ENCODE results near the gene LRFN5.

DNA sequence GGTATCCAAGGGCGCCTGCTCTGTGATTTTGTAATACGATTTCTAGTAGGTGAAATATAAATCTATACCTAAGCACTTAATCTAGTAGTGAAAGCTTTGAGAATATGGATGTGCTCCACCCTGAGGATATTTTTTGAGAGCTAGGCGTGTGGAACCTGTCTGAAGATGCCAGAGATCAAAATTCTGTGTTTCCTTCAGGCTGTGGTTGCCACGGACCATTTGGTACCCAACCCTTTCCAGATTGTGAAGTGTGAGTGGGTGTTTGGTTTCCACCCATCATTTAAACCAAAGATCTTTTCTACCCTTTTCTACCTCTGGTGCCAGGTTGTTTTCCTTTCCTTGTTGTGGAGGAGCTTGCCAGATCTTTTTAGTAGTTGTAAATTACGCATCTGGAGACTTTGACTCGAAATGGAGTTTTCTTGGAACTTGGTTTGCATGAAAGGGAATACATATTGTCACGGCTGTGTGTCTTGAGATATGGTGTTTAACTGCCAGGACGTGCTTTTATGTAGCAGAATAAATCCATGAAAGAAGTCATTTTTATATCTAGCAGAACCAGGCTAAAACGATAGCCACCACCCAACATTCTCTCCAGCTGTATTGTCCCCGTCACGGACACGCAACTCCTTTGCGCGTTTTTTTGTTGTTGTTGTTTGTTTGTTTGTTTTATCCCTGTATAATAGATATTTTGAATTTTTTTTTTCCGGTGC lies 2.2 kb downstream of the LRFN5 start:
- TF ChIP-seq, protein P1, sequence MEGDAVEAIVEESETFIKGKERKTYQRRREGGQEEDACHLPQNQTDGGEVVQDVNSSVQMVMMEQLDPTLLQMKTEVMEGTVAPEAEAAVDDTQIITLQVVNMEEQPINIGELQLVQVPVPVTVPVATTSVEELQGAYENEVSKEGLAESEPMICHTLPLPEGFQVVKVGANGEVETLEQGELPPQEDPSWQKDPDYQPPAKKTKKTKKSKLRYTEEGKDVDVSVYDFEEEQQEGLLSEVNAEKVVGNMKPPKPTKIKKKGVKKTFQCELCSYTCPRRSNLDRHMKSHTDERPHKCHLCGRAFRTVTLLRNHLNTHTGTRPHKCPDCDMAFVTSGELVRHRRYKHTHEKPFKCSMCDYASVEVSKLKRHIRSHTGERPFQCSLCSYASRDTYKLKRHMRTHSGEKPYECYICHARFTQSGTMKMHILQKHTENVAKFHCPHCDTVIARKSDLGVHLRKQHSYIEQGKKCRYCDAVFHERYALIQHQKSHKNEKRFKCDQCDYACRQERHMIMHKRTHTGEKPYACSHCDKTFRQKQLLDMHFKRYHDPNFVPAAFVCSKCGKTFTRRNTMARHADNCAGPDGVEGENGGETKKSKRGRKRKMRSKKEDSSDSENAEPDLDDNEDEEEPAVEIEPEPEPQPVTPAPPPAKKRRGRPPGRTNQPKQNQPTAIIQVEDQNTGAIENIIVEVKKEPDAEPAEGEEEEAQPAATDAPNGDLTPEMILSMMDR (IDR thresholded peaks at IDR 0.05; ENCODE audit: poor library complexity) = no peak
- TF ChIP-seq EZH2 (IDR thresholded peaks at IDR 0.05; ENCODE audit: borderline replicate concordance) = no peak

All from hepatocyte (in vitro differentiated cells).